GM21360 (cell line): ENCODE results near the gene PEX11G.

Experiments
- ATAC-seq: cut with Tn5 transposase; IDR thresholded peaks from one replicate; pipeline ENCODE4 v1.9.1; 2021; ENCODE audit warnings: mild to moderate bottlenecking, moderate library complexity; ENCODE audit not compliant: unreplicated experiment

Gene PEX11G

GRCh38 chr19:7522072-7522922 is 33.5 kb upstream of the PEX11G start, which contains the start of gene MCOLN1:
Gene MCOLN1 (plus strand): TSS chr19:7522624. CDS start chr19:7522751, 127 bp downstream.
- ATAC-seq = peak; percentile 74

GRCh38 chr19:7521551-7522071 is 32.8 kb upstream of the PEX11G start:
- ATAC-seq = no peak

DNA sequence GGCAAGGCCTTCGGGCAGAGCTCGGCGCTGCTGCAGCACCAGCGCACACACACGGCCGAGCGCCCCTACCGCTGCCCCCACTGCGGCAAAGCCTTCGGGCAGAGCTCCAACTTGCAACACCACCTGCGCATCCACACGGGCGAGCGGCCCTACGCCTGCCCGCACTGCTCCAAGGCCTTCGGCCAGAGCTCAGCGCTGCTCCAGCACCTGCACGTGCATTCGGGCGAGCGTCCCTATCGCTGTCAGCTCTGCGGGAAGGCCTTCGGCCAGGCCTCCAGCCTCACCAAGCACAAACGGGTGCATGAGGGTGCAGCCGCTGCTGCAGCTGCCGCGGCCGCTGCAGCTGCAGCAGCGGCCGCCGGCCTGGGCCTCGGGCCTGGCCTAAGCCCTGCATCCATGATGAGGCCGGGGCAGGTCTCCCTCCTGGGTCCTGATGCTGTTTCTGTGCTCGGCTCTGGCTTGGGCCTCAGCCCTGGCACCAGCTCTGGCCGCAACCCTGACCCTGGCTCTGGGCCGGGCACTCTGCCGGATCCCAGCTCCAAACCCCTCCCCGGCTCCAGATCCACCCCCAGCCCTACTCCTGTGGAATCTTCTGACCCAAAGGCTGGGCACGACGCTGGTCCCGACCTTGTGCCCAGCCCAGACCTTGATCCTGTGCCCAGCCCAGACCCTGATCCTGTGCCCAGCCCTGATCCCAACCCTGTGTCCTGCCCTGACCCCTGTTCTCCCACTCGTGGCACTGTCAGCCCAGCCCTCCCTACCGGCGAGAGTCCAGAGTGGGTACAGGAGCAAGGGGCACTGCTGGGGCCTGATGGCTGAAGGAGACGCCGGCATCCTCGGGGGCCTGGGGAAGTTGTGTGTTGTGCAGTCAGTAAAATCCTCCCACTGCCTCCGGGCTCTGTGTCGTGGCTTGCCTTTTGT is 31.6 kb upstream of the PEX11G start:
- no peak for ATAC-seq

GRCh38 chr19:7519361-7520130 is 30.7 kb upstream of the PEX11G start:
- ATAC-seq = no peak

DNA sequence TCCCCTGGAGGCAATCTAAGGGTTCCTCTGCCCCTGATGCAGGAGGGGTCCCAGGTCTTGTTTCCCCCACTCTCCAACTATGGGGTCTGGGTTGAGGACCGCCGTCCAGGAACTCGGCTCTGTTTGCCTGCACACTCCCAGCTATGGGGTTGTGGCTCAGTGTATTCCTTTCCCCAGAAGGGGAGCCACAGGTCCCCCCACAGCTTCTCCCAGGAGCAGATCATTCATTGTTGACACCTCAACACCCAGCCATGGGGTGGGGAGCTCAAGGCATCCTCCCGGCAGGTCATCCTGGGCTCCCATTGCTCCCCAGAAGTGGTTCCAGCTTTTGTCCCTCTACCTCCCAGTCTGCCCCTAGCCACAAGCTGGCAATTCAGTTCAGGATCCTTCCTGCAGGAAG is 28.0 kb upstream of the PEX11G start:
- ATAC-seq = no peak

GRCh38 chr19:7516333-7516732 is 27.5 kb upstream of the PEX11G start:
- ATAC-seq = no peak

DNA sequence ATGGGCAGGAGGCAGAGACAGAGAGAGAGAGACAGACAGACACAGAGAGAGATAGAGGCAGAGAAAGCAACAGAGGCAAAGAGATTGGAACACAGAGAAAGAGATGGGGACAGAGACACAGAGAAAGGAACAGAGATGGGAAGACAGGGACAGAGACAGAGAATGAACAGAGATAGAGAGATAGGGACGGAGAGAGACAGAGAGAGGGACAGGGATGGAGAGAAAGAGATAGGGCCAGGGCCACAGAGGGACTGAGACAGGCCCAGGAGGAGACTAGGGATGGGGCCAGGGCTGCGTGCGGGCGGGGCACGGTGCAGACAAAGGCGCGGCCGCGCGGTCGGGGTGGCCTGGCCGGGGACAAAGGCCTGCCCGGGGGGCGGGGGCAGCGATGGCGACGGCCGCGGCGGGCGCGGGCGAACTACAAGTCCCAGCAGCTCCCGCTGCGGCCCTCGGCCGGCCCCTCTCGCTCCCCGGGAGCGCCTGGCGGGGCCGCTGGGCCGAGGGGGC is 26.9 kb upstream of the PEX11G start, which contains the start of gene ZNF358:
Gene ZNF358 (plus strand): TSS at position 459 of the 507 bp plus-strand sequence. CDS start 3,140 bp downstream, outside the sequence.
- no peak for ATAC-seq

GRCh38 chr19:7515110-7515644 is 26.3 kb upstream of the PEX11G start:
- no peak for ATAC-seq

- ATAC-seq = no peak
Observed at GRCh38 chr19:7513809-7514642, 25.2 kb upstream of the PEX11G start.

DNA sequence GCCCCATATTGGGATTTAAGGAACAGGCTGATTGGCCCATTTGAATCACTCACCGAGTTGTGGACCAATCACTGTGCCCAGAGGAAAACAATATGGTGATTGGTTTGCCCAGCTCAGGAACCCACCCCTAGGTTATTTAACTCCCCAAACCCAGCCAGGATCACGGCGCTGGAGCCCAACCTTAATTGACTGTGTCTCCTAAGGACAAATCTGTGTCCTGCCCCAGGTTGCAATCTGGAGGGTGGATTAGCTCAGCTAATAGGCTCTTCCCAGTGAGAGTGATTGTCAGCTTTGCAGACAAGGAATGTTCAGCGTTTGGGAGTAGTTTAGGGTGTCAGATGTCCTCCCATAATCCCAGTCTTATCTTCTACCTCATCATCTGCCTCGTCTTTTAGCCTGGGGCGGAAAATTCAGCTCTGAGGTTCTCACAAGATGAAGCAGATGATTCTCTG is 23.6 kb upstream of the PEX11G start:
- no peak for ATAC-seq

- no peak for ATAC-seq
Observed at GRCh38 chr19:7509625-7510024, 20.8 kb upstream of the PEX11G start.

GRCh38 chr19:7507884-7508283 is 19.0 kb upstream of the PEX11G start:
- ATAC-seq = no peak

- no peak for ATAC-seq
Observed at GRCh38 chr19:7506385-7507328, 17.8 kb upstream of the PEX11G start.

DNA sequence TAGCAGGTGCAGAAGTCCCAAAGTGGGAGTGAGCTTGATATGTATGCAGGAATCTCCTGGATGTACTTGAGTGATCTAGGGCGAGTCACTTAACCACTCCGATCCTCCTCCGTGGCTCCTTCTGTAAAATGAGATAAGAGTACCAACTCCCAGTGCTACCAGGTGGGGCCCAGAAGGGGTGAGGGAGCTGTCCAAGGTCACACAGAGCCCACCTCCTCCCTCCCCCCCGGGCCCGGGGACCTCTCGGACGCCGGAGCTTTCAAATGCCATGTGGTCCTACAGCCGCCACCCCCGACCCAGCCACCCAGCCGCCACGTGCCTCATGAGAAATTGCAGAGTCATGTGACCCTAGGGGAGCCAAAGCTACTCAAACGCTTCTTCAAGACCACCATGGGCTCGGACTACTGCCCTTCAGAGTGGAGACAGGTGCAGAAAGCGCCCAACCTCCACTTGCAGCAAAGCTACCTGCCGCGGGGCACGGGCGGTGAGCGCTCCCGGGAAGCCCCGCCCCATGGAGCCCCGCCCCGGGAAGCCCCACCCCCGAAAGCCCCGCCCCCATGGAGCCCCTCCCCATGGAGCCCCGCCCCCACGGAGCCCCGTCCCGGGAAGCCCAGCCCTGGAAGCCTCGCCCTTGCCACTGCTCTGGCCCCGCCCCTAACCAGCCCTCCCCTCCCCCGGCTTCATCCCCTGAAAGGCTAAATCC is 17.0 kb upstream of the PEX11G start:
- ATAC-seq = no peak

GRCh38 chr19:7505288-7505681 is 16.4 kb upstream of the PEX11G start:
- ATAC-seq = no peak

DNA sequence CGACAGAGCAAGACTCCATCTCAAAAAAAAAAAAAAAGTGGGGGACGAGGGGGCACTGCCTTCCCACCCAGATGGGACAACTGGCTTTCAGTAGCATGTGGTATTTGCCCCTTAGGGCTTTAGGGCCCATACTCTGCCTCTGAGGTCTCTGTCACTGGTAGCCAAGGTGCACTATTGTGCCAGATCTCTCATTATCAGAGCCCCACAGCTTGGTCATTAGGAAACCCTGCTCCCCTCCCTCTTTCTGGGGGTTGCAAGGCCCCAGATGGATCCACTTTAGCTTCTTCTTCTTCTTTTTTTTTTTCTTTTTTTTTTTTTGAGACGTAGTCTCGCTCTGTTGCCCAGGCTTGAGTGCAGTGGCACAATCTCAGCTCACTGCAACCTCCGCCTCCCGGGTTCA is 15.8 kb upstream of the PEX11G start:
- ATAC-seq = no peak

- no peak for ATAC-seq
Observed at GRCh38 chr19:7502552-7502951, 13.7 kb upstream of the PEX11G start.
